GM18517 (cell line): ENCODE results near the gene GGTLC2.
"Not testable (repeated sequence)": the region's sequence is repeated elsewhere in the genome, so short reads cannot be mapped to it uniquely, and the experiment has no call there.

Source experiments
- ATAC-seq: cut with Tn5 transposase; IDR thresholded peaks from one replicate; pipeline ENCODE4 v1.9.1; 2021; ENCODE audit warnings: mild to moderate bottlenecking, moderate library complexity; ENCODE audit not compliant: unreplicated experiment

GGTLC2 gene

DNA sequence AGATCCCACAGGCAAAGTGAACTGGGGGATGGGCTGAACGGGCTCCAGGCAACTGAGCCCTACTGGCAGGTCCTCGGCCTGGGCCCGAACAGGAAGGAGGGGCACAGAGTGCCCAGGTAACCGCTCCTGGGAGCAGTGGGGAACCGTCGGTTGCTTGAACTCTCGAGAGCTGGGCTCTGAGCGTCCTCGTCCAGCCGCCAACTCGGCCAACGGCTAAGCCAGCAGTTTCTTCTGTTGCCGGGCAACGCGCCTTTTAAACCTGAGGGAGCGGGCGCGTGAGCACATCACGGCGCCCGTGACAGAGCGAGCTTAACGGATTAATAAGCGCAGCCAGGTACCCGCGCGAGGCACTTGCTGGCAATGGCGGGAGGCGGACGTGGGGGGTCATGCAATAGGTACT, at the start of gene GGTLC2:
GGTLC2 (plus strand) TSS at position 301 of the 400 bp plus-strand sequence. CDS start 1,732 bp downstream, outside the sequence.
- ATAC-seq, result not testable (repeated sequence)

GRCh38 chr22:22595001-22595835, 49.2 kb upstream of the GGTLC2 start:
- no peak for ATAC-seq

- ATAC-seq, result no peak
Measured at GRCh38 chr22:22598144-22598543, 46.3 kb upstream of the GGTLC2 start.

GRCh38 chr22:22599248-22599647, 45.2 kb upstream of the GGTLC2 start:
- no peak for ATAC-seq

DNA sequence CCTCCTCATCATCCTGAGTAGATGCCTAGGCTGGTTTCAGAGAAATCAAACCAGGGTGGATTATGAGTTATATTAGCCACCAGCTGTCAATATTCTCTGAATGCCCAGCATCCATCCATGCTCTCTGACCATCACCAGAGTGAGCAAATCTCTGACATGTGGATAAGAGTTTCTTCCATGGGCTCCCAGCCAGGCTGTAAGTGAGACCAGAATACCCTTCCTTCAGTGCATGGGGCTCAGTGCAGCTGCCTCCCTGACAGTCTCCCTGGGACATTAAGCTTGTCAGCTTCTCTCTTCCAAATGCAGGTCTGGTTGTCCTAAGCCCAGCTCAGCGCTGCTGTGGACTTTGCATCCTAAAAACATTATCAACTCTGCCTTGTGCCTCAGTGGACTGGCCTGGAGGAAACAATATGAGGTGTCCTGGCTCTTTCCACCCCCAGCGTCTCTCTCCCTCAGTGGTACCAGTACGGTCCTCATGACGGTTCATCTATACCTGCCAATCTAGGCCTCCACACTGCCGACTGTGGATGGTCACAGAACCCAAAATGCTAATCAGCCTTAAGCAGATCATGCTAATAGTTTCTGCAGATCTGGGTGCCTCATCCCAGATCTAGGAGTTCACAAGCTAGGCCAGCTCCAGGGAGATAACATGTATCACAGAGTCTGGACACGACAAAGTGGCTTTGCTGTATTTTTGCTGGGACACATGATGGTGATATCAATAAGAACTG, 43.7 kb upstream of the GGTLC2 start:
- no peak for ATAC-seq

GRCh38 chr22:22603470-22603947, 40.9 kb upstream of the GGTLC2 start:
- ATAC-seq, result no peak

DNA sequence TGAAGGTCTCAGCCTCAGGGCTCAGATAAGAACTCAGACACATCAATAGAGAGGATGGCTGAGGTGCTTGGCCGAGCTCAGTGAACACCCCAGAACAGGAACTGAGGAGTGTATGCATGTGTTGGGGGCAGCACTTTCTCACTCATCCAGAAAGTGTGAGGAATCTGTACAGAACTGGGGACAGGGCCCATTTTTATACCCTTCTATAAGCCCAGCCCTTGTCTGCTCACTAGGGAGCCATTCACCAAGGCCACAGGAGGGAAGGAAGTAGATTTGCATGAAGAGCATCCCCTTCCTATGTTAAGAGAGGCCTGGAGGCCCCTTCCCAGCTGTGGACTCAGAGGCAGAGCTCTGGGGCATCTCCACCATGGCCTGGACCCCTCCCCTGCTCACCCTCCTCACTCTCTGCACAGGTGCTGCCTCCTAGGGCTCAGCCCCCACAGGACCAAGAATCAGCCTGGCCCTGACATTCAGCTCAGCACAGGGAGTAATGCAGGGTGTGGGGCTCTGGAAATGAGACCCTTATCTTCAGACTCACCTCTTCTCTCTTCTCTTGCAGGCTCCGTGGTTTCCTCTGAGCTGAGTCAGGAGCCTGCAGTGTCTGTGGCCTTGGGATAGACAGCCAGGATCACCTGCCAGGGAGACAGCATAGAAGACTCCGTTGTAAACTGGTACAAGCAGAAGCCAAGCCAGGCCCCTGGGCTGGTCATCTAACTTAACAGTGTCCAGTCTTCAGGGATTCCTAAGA, 39.9 kb upstream of the GGTLC2 start:
- no peak for ATAC-seq

- ATAC-seq, result no peak
Measured at GRCh38 chr22:22605074-22605404, 39.4 kb upstream of the GGTLC2 start.

DNA sequence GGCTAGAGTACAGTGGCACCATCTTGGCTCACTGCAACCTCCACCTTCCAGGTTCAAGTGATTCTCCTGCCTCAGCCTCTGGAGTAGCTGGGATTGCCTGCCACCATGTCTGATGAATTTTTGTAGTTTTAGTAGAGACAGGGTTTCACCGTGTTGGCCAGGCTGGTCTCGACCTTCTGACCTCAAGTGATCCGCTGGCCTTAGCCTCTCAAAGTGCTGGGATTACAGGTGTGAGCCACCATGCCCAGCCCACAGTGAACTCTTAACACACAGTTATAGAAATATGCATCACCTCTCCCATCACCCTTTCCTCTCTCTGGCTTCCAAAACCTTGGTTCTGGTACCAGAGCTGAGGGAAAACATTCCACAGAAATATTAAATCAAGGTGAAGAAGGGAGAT, 36.4 kb upstream of the GGTLC2 start:
- not testable (repeated sequence) for ATAC-seq

GRCh38 chr22:22609291-22609690, 35.1 kb upstream of the GGTLC2 start:
- no peak for ATAC-seq

DNA sequence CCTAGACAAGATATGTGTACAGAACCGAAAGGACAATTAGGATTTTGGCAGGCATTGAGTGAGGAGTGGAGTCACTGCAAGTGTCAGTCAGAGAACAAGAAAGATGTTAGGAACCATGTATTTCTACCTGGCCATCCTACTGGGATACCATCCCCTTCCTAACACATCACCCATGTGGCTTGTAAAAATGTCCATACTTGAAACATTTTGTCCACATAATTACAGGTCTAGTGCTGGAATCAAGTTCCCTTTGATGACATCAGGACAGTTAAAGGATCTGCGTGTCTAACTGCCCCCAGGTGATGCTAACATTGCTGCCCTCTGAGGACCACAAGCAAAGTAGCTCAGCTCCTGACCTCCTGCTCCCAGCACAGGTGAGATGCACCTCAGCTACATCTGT, 31.9 kb upstream of the GGTLC2 start:
- ATAC-seq, result no peak

DNA sequence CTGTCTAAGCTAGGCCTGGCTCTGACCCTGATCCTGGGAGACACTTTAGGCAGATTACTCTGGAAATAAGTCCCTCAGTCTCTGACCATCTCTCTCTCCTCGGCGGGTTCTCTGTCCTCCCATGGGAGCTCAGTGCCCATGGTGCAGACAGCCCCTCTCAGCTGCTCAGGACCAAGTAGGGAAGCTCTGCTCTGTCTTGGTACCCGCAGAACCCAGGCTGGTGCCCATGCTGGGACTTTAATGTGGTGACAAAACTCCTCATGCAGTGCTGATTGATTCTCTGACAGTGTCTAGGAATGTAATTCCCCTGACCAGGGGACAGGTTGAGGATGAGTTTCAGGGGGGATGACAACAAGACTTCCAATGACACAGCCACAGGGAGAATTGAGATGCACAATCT, 30.3 kb upstream of the GGTLC2 start:
- ATAC-seq, result no peak

- ATAC-seq, result no peak
Measured at GRCh38 chr22:22616636-22617035, 27.8 kb upstream of the GGTLC2 start.

GRCh38 chr22:22618448-22618847, 26.0 kb upstream of the GGTLC2 start:
- ATAC-seq, result no peak

- no peak for ATAC-seq
Measured at GRCh38 chr22:22618923-22619322, 25.5 kb upstream of the GGTLC2 start.

- no peak for ATAC-seq
Measured at GRCh38 chr22:22619765-22620414, 24.5 kb upstream of the GGTLC2 start.

DNA sequence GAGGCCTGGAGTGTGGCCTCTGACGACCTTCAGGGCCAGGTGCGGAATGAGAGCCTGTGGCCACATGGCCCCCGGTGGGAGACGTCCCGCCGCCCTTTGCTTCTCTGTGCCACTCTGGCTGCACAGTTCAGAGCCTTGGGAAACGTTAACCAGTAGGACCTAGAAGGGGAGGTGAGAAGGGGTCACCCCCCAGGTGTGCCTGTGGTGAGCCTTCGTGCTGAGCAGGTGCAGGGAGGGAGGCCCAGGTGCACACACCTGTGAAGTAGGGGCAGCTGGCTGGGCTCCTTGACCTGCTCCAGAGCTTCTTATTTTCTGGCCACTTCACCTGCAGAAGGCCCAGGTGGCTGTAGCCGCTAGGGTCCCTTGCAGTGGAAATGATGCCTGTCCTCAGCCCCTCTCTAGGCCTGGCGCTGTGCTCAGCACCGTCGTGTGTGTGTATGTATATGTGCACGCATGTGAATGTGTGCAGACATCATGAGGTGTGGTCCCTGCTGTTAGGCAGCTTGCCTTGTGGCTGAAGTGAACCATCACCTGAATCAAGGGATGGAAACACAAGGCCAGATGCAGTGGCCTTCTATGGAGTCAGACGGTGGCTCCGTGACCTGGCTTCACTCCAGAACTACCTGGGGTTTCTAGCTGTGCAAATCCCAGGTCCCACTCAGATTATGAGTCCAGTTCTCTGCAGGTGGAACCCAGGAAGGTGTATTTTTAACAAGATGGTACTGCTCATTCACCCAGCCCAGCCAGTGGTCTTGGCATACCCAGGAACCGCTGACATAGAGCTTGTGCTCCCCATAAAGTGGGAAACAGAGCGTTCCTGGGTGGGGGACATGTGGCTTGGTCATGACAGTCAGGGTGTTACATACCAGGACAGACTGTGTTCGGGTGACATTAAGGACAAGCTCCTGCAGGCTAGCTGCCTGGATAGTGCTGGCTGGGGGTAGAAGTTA, 15.6 kb upstream of the GGTLC2 start:
- ATAC-seq, result not testable (repeated sequence)

- not testable (repeated sequence) for ATAC-seq
Measured at GRCh38 chr22:22631223-22631652, 13.2 kb upstream of the GGTLC2 start.

DNA sequence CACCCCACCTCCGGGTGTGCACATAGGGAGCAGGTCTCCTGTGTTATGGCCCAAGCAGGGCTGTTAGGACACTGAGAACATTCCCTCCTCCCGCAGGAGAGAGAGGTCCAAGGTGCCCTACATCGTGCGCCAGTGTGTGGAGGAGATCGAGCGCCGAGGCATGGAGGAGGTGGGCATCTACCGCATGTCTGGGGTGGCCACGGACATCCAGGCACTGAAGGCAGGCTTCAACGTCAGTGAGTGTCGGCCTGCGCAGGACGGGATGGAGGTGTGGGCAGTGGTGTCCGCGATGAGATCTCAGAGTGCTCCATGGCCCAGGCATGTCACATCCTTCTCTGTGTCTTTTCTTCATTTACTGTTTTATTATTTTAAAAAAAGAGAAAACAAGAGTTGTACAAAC, 12.2 kb upstream of the GGTLC2 start:
- not testable (repeated sequence) for ATAC-seq

GRCh38 chr22:22633533-22633932, 10.9 kb upstream of the GGTLC2 start:
- not testable (repeated sequence) for ATAC-seq
